HL-60 (cell line): ENCODE results near the gene MARCHF3.

Experiments used
- DNase-seq, 2 experiments: peaks; one replicate each; pipeline ENCODE4 v3.0.0-alpha.2; 2010 to 2020; ENCODE audit warnings: low read depth in 1 of 2, low spot score in 1 of 2
- H3K27ac ChIP-seq: fragments of 250-450 bp; sonication (Bioruptor Pico); replicated peaks from 2 replicates; pipeline ENCODE4 v1.5.1; 2020; ENCODE audit warnings: mild to moderate bottlenecking, moderate library complexity
- H3K27me3 ChIP-seq: fragments of 250-450 bp; sonication (Bioruptor Pico); 2 replicates; pipeline ENCODE4 v1.5.1; 2021; ENCODE audit warnings: mild to moderate bottlenecking, moderate library complexity; ENCODE audit not compliant: insufficient read depth, poor library complexity, severe bottlenecking
- H3K4me3 ChIP-seq: replicated peaks from 2 replicates; pipeline ENCODE4 v1.5.1; 2011; ENCODE audit warnings: mild to moderate bottlenecking, control low read depth, low read length; ENCODE audit not compliant: insufficient read depth
- CTCF ChIP-seq: IDR thresholded peaks from one replicate; pipeline ENCODE4 v1.5.1; 2011; ENCODE audit warnings: low read length, control low read depth, inconsistent platforms; ENCODE audit not compliant: insufficient read depth
- GABPA ChIP-seq: IDR thresholded peaks from 2 replicates; pipeline ENCODE4 v1.6.1; 2012; ENCODE audit warnings: low read depth
- POLR2AphosphoS5 ChIP-seq: IDR thresholded peaks from 2 replicates; pipeline ENCODE4 v1.6.1; 2012; ENCODE audit warnings: low read depth
- REST ChIP-seq: IDR thresholded peaks from 2 replicates; pipeline ENCODE4 v1.6.1; 2012; ENCODE audit warnings: low read depth; ENCODE audit not compliant: insufficient replicate concordance
- SPI1 ChIP-seq: IDR thresholded peaks from 2 replicates; pipeline ENCODE4 v1.6.1; 2012; ENCODE audit warnings: low read depth, mild to moderate bottlenecking, borderline replicate concordance

Gene MARCHF3

GRCh38 chr5:127028822-127029457 is 1.4 kb downstream of the MARCHF3 start:
- TF ChIP-seq CTCF (no peak), SPI1 (no peak), REST (no peak), GABPA (no peak)
- H3K27me3 ChIP-seq, result no peaks in the 10 kb centered on the region
- peak overlapping the region; percentile 69 for H3K4me3 ChIP-seq
- no peak overlapping the region for H3K27ac ChIP-seq
- DNase-seq, result peak in 1 of 2 experiments; percentile 51

- DNase-seq, result no peak
- TF ChIP-seq REST (no peak), POLR2AphosphoS5 (no peak), SPI1 (no peak), CTCF (no peak), GABPA (no peak)
- H3K4me3 ChIP-seq, result no peak overlapping the region
- H3K27me3 ChIP-seq, result no peaks in the 10 kb centered on the region
- no peak overlapping the region for H3K27ac ChIP-seq
Measured at GRCh38 chr5:127027539-127027938, 2.8 kb downstream of the MARCHF3 start.

- no peak for DNase-seq
- Histone ChIP-seq H3K4me3 (no peak overlapping the region), H3K27me3 (no peaks in the 10 kb centered on the region), H3K27ac (no peak overlapping the region)
- no peak for TF ChIP-seq GABPA
- TF ChIP-seq SPI1, result no peak
- no peak for TF ChIP-seq REST
Measured at GRCh38 chr5:127026166-127026565, 4.2 kb downstream of the MARCHF3 start.
